C1 segment of cervical spinal cord (tissue), 14 donors: ENCODE results near the gene TTC28.
"Not testable (repeated sequence)": the region's sequence is repeated elsewhere in the genome, so short reads cannot be mapped to it uniquely, and the experiment has no call there.

Experiments
- DNase-seq, 14 donors: peaks; one replicate each; lab custom pipeline; 2025; lab: John Stamatoyannopoulos, UW

The TTC28 gene

GRCh38 chr22:28678170-28678569 lies 1.5 kb downstream of the TTC28 start:
- not testable (repeated sequence) for DNase-seq

DNA sequence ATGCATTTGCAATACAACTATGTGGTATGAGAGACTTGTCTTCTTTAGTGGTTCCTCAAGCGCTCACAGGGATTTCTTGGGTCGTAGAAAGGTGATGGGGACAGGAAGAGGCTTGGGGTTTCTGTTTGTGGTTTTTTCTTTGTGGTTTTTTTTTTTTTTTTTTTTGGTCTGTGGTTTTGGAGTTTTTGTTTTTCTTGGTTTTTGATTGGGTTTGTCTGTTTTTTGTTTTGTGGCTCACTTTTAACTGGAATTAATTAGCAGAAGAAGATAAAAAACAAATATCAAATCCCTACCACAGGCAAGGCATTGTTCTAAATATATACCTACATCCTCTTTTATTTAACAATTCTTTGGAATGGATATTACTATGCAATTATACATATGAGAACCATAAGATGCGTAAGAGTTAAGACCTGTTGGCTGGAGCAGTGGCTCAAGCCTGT lies 5.5 kb downstream of the TTC28 start:
- DNase-seq = no peak

- DNase-seq = no peak
Observed at GRCh38 chr22:28670756-28671155, 8.9 kb downstream of the TTC28 start.

DNA sequence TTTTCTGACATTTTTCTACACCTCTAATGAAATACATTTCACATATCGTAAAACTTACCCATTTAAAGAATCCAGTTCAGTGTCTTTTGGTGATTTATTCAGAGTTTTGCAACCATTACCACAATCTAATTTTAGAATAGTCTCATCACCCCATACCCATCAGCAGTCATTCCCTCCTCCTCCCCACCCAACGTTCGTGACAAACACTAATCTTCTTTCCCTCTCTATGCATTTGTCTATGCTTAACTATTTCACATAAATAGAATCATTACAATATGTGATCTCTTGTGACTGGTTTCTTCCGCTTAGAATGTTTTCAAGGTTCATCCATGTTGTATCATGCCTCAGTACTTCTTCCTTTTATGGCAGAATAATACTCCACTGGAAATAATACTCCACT lies 9.5 kb downstream of the TTC28 start:
- DNase-seq = no peak

GRCh38 chr22:28669387-28669786 lies 10.3 kb downstream of the TTC28 start:
- no peak for DNase-seq

- DNase-seq = not testable (repeated sequence)
Observed at GRCh38 chr22:28663569-28663942, 16.1 kb downstream of the TTC28 start.

- no peak for DNase-seq
Observed at GRCh38 chr22:28658448-28658847, 21.2 kb downstream of the TTC28 start.

DNA sequence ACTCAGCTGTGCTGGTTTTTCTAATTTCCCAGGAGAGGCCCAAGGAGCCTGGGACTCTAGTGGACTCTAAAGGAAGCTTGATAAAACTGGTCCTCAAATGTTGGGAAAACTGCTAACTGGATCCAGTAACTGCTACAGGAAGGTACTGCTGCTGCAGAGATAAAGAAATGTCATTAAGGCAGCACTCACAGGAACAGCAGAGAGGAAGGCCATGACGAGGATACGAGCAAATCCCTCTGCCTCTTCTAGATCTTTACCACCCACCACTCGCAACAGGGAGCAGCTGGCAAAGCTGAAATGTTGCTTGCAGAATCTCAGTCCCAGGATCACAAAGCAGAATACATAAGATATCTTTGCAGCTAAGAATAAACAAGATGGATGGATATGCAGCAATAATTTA lies 23.5 kb downstream of the TTC28 start:
- DNase-seq = no peak

GRCh38 chr22:28650463-28650862 lies 29.2 kb downstream of the TTC28 start:
- no peak for DNase-seq

DNA sequence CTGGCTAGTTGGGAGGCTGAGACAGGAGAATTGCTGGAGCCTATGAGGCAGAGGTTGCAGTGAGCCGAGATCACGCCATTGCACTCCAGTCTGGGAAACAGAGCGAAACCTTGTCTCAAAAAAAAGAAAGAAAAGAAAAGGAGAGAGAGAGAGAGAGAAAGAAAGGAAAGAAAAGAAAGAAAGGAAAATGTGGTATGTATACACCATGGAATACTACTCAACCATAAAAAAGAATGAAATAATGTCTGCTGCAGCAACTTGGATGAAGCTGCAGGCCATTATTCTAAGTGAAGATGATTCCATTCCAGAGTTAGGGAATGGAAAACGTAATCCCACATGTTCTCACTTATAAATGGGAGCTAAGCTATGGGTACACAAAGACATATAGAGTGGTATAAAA lies 30.8 kb downstream of the TTC28 start:
- DNase-seq = no peak

DNA sequence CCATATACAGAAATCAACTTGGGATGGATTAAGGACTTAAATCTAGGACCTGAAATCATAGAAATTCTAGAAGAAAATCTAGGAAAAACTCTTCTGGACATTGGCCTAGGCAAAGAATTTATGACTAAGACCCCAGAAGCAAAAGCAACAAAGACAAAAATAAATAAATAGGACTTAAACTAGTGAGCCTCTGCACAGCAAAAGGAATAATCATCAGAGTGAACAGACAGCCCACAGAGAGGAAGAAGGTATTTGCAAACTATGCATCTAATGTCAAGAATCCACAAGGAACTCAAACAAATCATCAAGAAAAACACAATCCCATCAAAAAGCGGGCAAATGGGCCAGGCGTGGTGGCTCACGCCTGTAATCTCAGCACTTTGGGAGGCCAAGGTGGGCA lies 32.4 kb downstream of the TTC28 start:
- DNase-seq = no peak

- no peak for DNase-seq
Observed at GRCh38 chr22:28639321-28639720, 40.3 kb downstream of the TTC28 start.

GRCh38 chr22:28637225-28637624 lies 42.4 kb downstream of the TTC28 start:
- no peak for DNase-seq

GRCh38 chr22:28630177-28630574 lies 49.5 kb downstream of the TTC28 start:
- no peak for DNase-seq

GRCh38 chr22:28629420-28630176 lies 50.0 kb downstream of the TTC28 start:
- no peak for DNase-seq

- no peak for DNase-seq
Observed at GRCh38 chr22:28628766-28629165, 50.9 kb downstream of the TTC28 start.

GRCh38 chr22:28627791-28628190 lies 51.8 kb downstream of the TTC28 start:
- no peak for DNase-seq

GRCh38 chr22:28620244-28620922 lies 59.3 kb downstream of the TTC28 start:
- DNase-seq = no peak

DNA sequence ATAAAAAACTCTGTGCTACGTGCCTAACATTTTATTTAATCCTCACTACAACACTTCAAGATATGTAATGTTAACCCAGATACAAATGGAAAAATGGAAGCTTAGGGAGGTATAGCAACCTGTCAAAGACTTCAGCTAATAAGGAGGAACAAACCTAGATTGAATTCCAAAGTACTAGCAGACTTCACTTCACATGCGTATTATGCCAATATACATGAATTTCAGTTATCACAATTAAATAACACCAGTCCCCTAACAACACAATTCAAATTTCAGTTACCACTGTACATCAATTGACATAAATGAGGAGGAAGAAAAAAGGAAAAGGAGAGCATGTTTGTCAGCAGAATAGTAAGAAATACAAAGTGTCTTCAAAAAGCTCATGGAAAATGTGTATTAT lies 60.4 kb downstream of the TTC28 start:
- DNase-seq = no peak

GRCh38 chr22:28615423-28615822 lies 64.2 kb downstream of the TTC28 start:
- DNase-seq = not testable (repeated sequence)

DNA sequence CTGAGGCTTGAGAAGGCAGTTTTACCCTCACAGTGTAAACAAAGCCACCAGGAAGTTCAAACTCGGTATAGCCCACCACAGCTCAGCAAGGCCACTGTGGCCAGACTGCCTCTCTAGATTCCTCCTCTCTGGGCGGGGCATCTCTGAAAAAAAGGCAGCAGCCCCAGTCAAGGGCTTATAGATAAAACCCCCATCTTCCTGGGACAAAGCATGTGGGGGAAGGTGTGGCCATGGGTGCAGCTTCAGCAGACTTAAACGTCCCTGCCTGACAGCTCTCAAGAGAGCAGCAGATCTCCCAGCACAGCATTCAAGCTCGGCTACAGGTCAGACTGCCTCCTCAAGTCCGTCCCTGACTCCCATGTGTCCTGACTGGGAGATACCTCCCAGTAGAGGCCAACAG lies 69.7 kb downstream of the TTC28 start:
- DNase-seq = no peak

DNA sequence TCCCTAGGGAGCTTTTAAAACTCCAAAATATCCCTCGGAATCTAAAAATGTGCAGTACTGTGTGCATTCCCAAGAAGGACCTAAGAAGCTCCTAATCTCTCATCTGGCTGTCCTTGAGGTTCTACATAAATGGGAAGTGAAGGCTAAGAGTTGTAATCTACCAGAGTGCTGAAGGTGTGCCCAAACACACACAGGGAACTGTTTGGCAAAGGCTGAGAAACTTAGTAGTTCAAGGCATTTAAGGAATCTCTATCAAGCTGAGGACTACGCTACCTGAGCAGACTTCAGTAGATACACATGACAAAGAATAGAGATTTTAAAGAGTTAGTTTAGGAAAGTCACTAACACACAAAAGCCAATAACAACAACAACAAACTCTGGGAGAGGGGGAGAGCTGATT lies 71.1 kb downstream of the TTC28 start:
- no peak for DNase-seq

GRCh38 chr22:28607795-28608194 lies 71.8 kb downstream of the TTC28 start:
- DNase-seq = no peak
